HCT116 (cell line): ENCODE results near the gene GFPT1. TPM values are rescaled to one million over a fixed set of nuclear protein-coding genes. Genes with fewer than 3 reads are reported as not detected.

Experiments
- ATAC-seq: fragments of 200-7000 bp; cut with Tn5 transposase; 2 replicates; pipeline ENCODE4 v1.9.1; 2020; ENCODE audit warnings: mild to moderate bottlenecking, moderate library complexity
- BruUV-seq: library from RNA; stranded (reverse); fragments of 400-500 nt; replicated peaks from 2 replicates; lab custom pipeline; 2021; lab: Mats Ljungman, UMichigan
- CTCF ChIA-PET: fragments of 300-600 bp; sonication (Branson Sonifier 250); formaldehyde crosslinking; loops from one replicate; lab custom pipeline; 2021; ENCODE audit warnings: antibody characterized with exemption; lab: Charles Lee
- POLR2A ChIA-PET: fragments of 300-600, 350-600 bp; sonication (Branson Sonifier 250); formaldehyde crosslinking; loops from one replicate; lab custom pipeline; 2021; ENCODE audit warnings: antibody characterized with exemption; lab: Charles Lee
- RAD21 ChIA-PET, 2 experiments: fragments of 300-600 bp; sonication (Branson Sonifier 250); formaldehyde crosslinking; loops; one replicate each; lab custom pipeline; 2023; ENCODE audit warnings: low total read pairs in 2 of 2; ENCODE audit not compliant: uncharacterized antibody in 2 of 2, unreplicated experiment in 2 of 2, low non-redundant PET in 1 of 2; lab: Charles Lee
- DNase-seq: peaks from one replicate; pipeline ENCODE4 v3.0.0-alpha.2; 2010; ENCODE audit warnings: low read depth, low spot score
- H2AFZ ChIP-seq: fragments of 200-600 bp; shearing (Covaris generic), sonication (generic); 2 replicates; pipeline ENCODE4 v1.6.1; 2017; ENCODE audit warnings: low read depth, mixed run types, mixed read lengths, antibody characterized with exemption, low read length; ENCODE audit not compliant: poor library complexity, severe bottlenecking
- H3K27ac ChIP-seq: 2 replicates; pipeline ENCODE4 v1.5.1; 2012; ENCODE audit warnings: low read depth, low read length
- H3K27me3 ChIP-seq: fragments of 200-600 bp; sonication (generic); 2 replicates; pipeline ENCODE4 v1.6.1; 2016; ENCODE audit warnings: mixed run types, low read length, mixed read lengths; ENCODE audit not compliant: insufficient read depth
- H3K36me3 ChIP-seq, 2 experiments: fragments of 200-500 bp in 1 of 2; fragments of 200-600 bp in 1 of 2; sonication (Bioruptor generic) in 1 of 2; sonication (generic) in 1 of 2; 2 replicates each; pipeline versions ENCODE4 v1.5.1 to v1.6.1; 2014 to 2016; ENCODE audit warnings: low read length in 2 of 2, inconsistent platforms in 1 of 2, mixed read lengths in 1 of 2, mixed run types in 1 of 2; ENCODE audit not compliant: insufficient read depth in 2 of 2, control insufficient read depth in 1 of 2
- H3K4me1 ChIP-seq, 2 experiments: fragments of 200-600 bp in 1 of 2; sonication (generic) in 1 of 2; 2 replicates each; pipeline versions ENCODE4 v1.5.1 to v1.6.1; 2012 to 2017; ENCODE audit warnings: low read length in 2 of 2, inconsistent platforms in 1 of 2, mild to moderate bottlenecking in 1 of 2, mixed read lengths in 1 of 2, mixed run types in 1 of 2, moderate library complexity in 1 of 2; ENCODE audit not compliant: insufficient read depth in 2 of 2, control insufficient read depth in 1 of 2
- H3K4me2 ChIP-seq: fragments of 200-600 bp; sonication (generic); 2 replicates; pipeline ENCODE4 v1.6.1; 2017; ENCODE audit warnings: mixed run types, low read length, mixed read lengths
- H3K4me3 ChIP-seq, 2 experiments: fragments of 200-600 bp in 1 of 2; sonication (generic) in 1 of 2; replicated peaks in 1 of 2; 2 replicates each; pipeline ENCODE4 v1.5.1; 2011 to 2016; ENCODE audit warnings: low read length in 2 of 2, control low read depth in 1 of 2, low read depth in 1 of 2, mild to moderate bottlenecking in 1 of 2, mixed read lengths in 1 of 2, mixed run types in 1 of 2
- H3K79me2 ChIP-seq: fragments of 200-600 bp; sonication (generic); 2 replicates; pipeline ENCODE4 v1.6.1; 2017; ENCODE audit warnings: mild to moderate bottlenecking, mixed run types, low read length, moderate library complexity, mixed read lengths; ENCODE audit not compliant: insufficient read depth
- H3K9ac ChIP-seq: fragments of 200-600 bp; sonication (generic); 2 replicates; pipeline ENCODE4 v1.6.1; 2016; ENCODE audit warnings: low read length, mixed read lengths
- H3K9me2 ChIP-seq: fragments of 200-600 bp; sonication (generic), shearing (Covaris generic); 2 replicates; pipeline ENCODE4 v1.6.1; 2017; ENCODE audit warnings: mixed run types, mild to moderate bottlenecking, moderate library complexity; ENCODE audit not compliant: insufficient read depth
- H3K9me3 ChIP-seq, 2 experiments: fragments of 200-500 bp in 1 of 2; fragments of 200-600 bp in 1 of 2; sonication (Bioruptor generic) in 1 of 2; sonication (generic) in 1 of 2; 2 replicates each; pipeline ENCODE4 v1.6.1; 2014 to 2017; ENCODE audit warnings: low read length in 2 of 2, mixed read lengths in 2 of 2, inconsistent platforms in 1 of 2, low read depth in 1 of 2, mild to moderate bottlenecking in 1 of 2, mixed run types in 1 of 2, moderate library complexity in 1 of 2; ENCODE audit not compliant: control insufficient read depth in 1 of 2, insufficient read depth in 1 of 2
- H4K20me1 ChIP-seq: fragments of 200-600 bp; sonication (generic), shearing (Covaris generic); 2 replicates; pipeline ENCODE4 v1.6.1; 2017; ENCODE audit warnings: mixed run types, mild to moderate bottlenecking, moderate library complexity; ENCODE audit not compliant: insufficient read depth
- CBX3 ChIP-seq: IDR thresholded peaks from 2 replicates; pipeline ENCODE4 v1.6.1; 2012; ENCODE audit warnings: low read depth
- CEBPB ChIP-seq: IDR thresholded peaks from 2 replicates; pipeline ENCODE4 v1.6.1; 2012; ENCODE audit warnings: low read depth
- EGR1 ChIP-seq: IDR thresholded peaks from 2 replicates; pipeline ENCODE4 v1.6.1; 2012; ENCODE audit warnings: low read depth
- ELF1 ChIP-seq: IDR thresholded peaks from 2 replicates; pipeline ENCODE4 v1.6.1; 2012; ENCODE audit warnings: low read depth, borderline replicate concordance
- EZH2 ChIP-seq: fragments of 200-600 bp; sonication (generic); IDR thresholded peaks from 2 replicates; pipeline ENCODE4 v1.6.1; 2017; ENCODE audit warnings: antibody characterized with exemption, mixed run types
- EZH2phosphoT487 ChIP-seq: fragments of 200-600 bp; IDR thresholded peaks from 2 replicates; pipeline ENCODE4 v1.6.1; 2018; ENCODE audit warnings: antibody characterized with exemption, borderline replicate concordance
- FOSL1 ChIP-seq: IDR thresholded peaks from 2 replicates; pipeline ENCODE4 v1.6.1; 2012; ENCODE audit warnings: low read depth
- JUND ChIP-seq: IDR thresholded peaks from 2 replicates; pipeline ENCODE4 v1.6.1; 2012
- POLR2A ChIP-seq: IDR thresholded peaks from 2 replicates; pipeline ENCODE4 v1.7.0; 2011; ENCODE audit warnings: borderline replicate concordance; ENCODE audit not compliant: insufficient read depth, insufficient read length; ENCODE audit errors: extremely low read depth
- POLR2AphosphoS5 ChIP-seq: IDR thresholded peaks from 2 replicates; pipeline ENCODE4 v1.6.1; 2011; ENCODE audit warnings: mild to moderate bottlenecking, low read depth, low read length, moderate library complexity
- RAD21 ChIP-seq: IDR thresholded peaks from 2 replicates; pipeline ENCODE4 v1.6.1; 2012; ENCODE audit warnings: low read depth, mild to moderate bottlenecking
- SIN3A ChIP-seq: IDR thresholded peaks from 2 replicates; pipeline ENCODE4 v1.6.1; 2012; ENCODE audit warnings: low read depth
- SP1 ChIP-seq: IDR thresholded peaks from 2 replicates; pipeline ENCODE4 v1.6.1; 2012; ENCODE audit warnings: low read depth
- TCF7L2 ChIP-seq: IDR thresholded peaks from 2 replicates; pipeline ENCODE4 v1.7.0; 2011; ENCODE audit warnings: borderline replicate concordance, inconsistent platforms; ENCODE audit not compliant: insufficient read depth, insufficient read length; ENCODE audit errors: extremely low read depth
- YY1 ChIP-seq: IDR thresholded peaks from 2 replicates; pipeline ENCODE4 v1.6.1; 2011; ENCODE audit warnings: low read length, low read depth, moderate library complexity, mild to moderate bottlenecking; ENCODE audit not compliant: insufficient replicate concordance; ENCODE audit errors: extremely low read depth
- ZFX ChIP-seq: fragments of 450-650 bp; IDR thresholded peaks from 2 replicates; pipeline ENCODE4 v1.6.1; 2017
- intact Hi-C: fragments of 100-400 bp; cut with micrococcal nuclease; formaldehyde crosslinking; loops from 2 replicates; pipeline ENCODE4 v1.10.0; 2022
- total RNA-seq: library from RNA; stranded (reverse); gene quantifications from one replicate; pipeline ENCODE4 v1.2.1, GENCODE V29; 2021; ENCODE audit not compliant: unreplicated experiment
- TF ChIP-seq, protein P1 (sequence below): IDR thresholded peaks from 2 replicates; pipeline ENCODE4 v1.6.1; 2012; ENCODE audit warnings: low read depth
- TF ChIP-seq, protein P2 (sequence below): IDR thresholded peaks from 2 replicates; pipeline ENCODE4 v1.6.1; 2012
- TF ChIP-seq, protein P3 (sequence below), 3 experiments: fragments of 200-600 bp in 1 of 3; sonication (generic) in 1 of 3; IDR thresholded peaks in 2 of 3; conservative IDR thresholded peaks in 1 of 3; 2 replicates each; pipeline ENCODE4 v1.5.1; 2012 to 2017; ENCODE audit warnings: low read depth in 2 of 3, low read length in 2 of 3, antibody characterized with exemption in 1 of 3, borderline replicate concordance in 1 of 3, control low read depth in 1 of 3, mild to moderate bottlenecking in 1 of 3, mixed read lengths in 1 of 3, mixed run types in 1 of 3, moderate library complexity in 1 of 3; ENCODE audit not compliant: insufficient read depth in 1 of 3
- TF ChIP-seq, protein P4 (sequence below): IDR thresholded peaks from 2 replicates; pipeline ENCODE4 v1.6.1; 2012

Gene GFPT1
- total RNA-seq, 1 experiment from 2014 or later = 62.4 TPM

DNA sequence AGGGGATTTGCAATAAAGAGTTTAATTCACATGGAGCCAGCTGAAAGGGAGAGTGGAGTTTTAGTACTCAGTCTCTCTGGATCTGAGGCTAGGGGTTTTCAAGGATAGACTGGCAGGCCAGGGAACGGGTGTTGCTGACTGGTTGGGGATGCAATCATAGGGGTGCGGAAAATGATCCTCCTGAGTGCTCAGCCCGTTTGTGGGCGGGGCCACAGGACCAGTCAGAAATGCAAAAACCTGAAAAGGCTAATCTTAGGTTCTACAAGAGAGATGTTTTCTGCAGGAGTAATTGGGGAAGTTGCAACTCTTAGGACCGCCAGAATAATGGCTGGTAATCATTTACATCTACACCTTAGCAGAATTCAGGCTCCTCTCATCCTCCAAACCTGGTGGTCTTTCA, 47.7 kb upstream of the GFPT1 start:
- TF ChIP-seq YY1 (no peak), ZFX (no peak), EZH2phosphoT487 (no peak), JUND (no peak), CBX3 (no peak), TCF7L2 (no peak), SP1 (no peak), POLR2AphosphoS5 (no peak), EGR1 (no peak), EZH2 (no peak), SIN3A (no peak), FOSL1 (no peak), RAD21 (no peak), CEBPB (no peak), ELF1 (no peak), POLR2A (no peak)
- TF ChIP-seq, protein P1, sequence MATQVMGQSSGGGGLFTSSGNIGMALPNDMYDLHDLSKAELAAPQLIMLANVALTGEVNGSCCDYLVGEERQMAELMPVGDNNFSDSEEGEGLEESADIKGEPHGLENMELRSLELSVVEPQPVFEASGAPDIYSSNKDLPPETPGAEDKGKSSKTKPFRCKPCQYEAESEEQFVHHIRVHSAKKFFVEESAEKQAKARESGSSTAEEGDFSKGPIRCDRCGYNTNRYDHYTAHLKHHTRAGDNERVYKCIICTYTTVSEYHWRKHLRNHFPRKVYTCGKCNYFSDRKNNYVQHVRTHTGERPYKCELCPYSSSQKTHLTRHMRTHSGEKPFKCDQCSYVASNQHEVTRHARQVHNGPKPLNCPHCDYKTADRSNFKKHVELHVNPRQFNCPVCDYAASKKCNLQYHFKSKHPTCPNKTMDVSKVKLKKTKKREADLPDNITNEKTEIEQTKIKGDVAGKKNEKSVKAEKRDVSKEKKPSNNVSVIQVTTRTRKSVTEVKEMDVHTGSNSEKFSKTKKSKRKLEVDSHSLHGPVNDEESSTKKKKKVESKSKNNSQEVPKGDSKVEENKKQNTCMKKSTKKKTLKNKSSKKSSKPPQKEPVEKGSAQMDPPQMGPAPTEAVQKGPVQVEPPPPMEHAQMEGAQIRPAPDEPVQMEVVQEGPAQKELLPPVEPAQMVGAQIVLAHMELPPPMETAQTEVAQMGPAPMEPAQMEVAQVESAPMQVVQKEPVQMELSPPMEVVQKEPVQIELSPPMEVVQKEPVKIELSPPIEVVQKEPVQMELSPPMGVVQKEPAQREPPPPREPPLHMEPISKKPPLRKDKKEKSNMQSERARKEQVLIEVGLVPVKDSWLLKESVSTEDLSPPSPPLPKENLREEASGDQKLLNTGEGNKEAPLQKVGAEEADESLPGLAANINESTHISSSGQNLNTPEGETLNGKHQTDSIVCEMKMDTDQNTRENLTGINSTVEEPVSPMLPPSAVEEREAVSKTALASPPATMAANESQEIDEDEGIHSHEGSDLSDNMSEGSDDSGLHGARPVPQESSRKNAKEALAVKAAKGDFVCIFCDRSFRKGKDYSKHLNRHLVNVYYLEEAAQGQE = no peak
- TF ChIP-seq, protein P2, sequence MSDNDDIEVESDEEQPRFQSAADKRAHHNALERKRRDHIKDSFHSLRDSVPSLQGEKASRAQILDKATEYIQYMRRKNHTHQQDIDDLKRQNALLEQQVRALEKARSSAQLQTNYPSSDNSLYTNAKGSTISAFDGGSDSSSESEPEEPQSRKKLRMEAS = no peak
- TF ChIP-seq, protein P3, sequence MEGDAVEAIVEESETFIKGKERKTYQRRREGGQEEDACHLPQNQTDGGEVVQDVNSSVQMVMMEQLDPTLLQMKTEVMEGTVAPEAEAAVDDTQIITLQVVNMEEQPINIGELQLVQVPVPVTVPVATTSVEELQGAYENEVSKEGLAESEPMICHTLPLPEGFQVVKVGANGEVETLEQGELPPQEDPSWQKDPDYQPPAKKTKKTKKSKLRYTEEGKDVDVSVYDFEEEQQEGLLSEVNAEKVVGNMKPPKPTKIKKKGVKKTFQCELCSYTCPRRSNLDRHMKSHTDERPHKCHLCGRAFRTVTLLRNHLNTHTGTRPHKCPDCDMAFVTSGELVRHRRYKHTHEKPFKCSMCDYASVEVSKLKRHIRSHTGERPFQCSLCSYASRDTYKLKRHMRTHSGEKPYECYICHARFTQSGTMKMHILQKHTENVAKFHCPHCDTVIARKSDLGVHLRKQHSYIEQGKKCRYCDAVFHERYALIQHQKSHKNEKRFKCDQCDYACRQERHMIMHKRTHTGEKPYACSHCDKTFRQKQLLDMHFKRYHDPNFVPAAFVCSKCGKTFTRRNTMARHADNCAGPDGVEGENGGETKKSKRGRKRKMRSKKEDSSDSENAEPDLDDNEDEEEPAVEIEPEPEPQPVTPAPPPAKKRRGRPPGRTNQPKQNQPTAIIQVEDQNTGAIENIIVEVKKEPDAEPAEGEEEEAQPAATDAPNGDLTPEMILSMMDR (IDR thresholded peaks at IDR 0.05 in 2 of 3, conservative IDR thresholded peaks at IDR 0.05 in 1 of 3; ENCODE audit: borderline replicate concordance in 1 of 3, insufficient read depth in 1 of 3, low read depth in 2 of 3, low read length in 2 of 3) = no peak
- TF ChIP-seq, protein P4, sequence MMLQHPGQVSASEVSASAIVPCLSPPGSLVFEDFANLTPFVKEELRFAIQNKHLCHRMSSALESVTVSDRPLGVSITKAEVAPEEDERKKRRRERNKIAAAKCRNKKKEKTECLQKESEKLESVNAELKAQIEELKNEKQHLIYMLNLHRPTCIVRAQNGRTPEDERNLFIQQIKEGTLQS = no peak
- ATAC-seq (no peak), DNase-seq (no peak)
- Histone ChIP-seq H3K36me3 (no peaks in the 10 kb centered on the region; a peak in 1 of 4 replicates), H3K4me2 (no peak overlapping the region), H3K9ac (no peak overlapping the region), H3K79me2 (peaks cover 22% of the 10 kb centered on the region), H3K9me3 (no peaks in the 10 kb centered on the region), H3K4me1 (peaks cover 9 to 24% of the 10 kb centered on the region in 2 experiments; a peak in 3 of 4 replicates), H3K27ac (no peak overlapping the region), H3K27me3 (no peaks in the 10 kb centered on the region), H3K4me3 (no peak overlapping the region), H4K20me1 (no peaks in the 10 kb centered on the region), H3K9me2 (no peaks in the 10 kb centered on the region), H2AFZ (no peak overlapping the region)
- POLR2A ChIA-PET = no interaction called here
- intact Hi-C loops = no loop called here
- CTCF ChIA-PET = no interaction called here
- RAD21 ChIA-PET = no interaction called here
- no TSS peak for BruUV-seq
